NCI-H345 (cell line): ENCODE data around the gene MALRD1.

ENCODE experiments used
- DNase-seq: peaks from one replicate; lab custom pipeline; 2025; lab: John Stamatoyannopoulos, UW

MALRD1 gene

DNA sequence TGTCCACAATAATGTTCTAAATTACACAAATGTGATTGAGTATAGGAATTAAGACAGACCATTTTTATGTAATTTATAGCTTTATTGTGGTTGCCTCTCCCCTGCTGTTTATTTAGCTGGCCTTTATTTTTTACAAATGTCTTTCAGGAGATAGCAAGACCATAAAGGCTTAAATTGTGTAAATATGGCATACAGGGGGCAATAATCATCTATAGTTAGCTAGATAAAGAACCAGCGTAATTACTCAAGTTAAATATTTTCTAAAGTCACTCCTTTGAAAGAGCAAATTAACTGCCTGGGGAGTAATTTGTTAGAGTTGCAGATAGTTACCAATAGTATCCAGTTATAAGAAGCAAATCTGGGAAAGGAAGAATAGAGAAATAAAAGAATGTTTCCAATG is at the start of gene MALRD1:
Gene MALRD1 (plus strand): TSS at position 313 of the 400 bp plus-strand sequence. CDS start 138 bp downstream, outside the sequence.
- DNase-seq, result no peak

- DNase-seq, result no peak
Measured at GRCh38 chr10:19003341-19003740, 45.3 kb upstream of the MALRD1 start.

- DNase-seq, result no peak
Measured at GRCh38 chr10:19012111-19012510, 36.5 kb upstream of the MALRD1 start.

DNA sequence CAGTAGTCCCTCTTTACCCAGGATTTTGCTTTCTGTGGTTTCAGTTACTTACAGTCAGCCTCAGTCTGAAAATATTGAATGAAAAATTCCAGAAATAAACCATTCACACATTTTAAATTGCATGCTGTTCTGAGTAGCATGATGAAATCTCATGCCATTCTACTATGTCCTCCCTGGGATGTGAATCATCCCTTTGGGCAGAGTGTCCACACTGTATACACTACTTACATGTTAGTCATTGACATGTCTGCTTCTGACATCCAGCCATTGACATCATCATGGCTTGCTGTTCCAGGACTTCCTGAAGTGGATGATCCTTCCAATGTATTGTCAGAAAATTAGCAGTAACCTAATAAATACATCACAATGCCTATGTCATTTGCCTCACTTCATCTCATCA is 34.6 kb upstream of the MALRD1 start:
- no peak for DNase-seq

- no peak for DNase-seq
Measured at GRCh38 chr10:19014498-19014897, 34.1 kb upstream of the MALRD1 start.

DNA sequence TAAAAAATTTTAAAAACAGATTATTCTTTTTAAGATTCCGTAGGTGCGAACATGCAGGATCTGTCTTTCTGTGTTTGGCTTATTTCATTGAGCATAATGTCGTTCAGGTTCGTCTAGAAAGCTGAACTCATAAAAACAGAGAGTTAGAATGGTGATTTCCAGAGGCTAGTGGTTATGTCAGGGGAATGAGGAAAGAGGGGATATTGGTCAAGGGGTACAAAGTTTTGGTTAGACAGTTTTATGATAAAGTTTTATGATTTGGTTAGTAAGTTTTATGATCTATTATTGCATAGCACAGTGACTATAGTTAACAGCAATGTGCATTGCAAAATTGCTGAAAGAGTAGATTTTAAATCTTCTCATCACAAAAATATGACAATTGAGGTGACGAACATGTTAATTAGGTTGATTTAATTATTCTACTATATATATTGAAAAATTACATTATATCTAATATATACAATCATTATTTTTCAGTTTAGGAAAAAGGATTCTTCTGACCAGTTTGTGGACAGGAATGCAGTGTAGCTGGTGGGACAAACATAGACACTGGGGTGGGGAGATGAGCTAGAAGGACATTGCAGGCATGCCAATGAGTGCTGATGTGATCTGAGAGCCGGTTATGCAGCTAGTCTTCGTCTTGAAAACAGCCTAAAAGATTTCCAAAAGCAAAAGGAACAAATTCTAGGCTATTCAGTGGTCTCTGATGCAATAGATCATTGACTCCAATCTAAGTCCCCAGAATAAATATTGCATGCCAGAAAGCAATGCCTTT is 31.3 kb upstream of the MALRD1 start:
- DNase-seq, result no peak

GRCh38 chr10:19021162-19021561 is 27.4 kb upstream of the MALRD1 start:
- no peak for DNase-seq

DNA sequence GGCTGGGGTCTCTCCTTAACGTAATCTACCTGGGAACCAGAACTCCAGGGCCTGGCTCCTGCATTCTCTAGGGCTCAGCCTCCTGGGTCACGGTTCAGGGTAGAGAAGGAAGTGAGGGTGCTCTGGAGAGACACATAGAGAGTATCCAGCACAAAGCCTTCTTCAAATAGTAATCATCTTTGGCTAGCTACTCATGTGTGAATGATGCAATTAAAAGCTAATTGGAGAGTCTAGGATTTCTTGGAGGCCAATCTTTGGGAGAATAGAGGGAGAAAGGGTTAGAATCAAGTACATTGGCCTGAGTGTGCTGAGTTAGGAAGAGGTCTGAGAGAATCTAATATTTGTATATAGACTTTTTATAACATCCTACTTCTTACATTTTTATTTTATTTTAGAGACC is 24.0 kb upstream of the MALRD1 start:
- no peak for DNase-seq

- DNase-seq, result no peak
Measured at GRCh38 chr10:19031763-19032162, 16.8 kb upstream of the MALRD1 start.

- DNase-seq, result no peak
Measured at GRCh38 chr10:19033741-19034140, 14.9 kb upstream of the MALRD1 start.

DNA sequence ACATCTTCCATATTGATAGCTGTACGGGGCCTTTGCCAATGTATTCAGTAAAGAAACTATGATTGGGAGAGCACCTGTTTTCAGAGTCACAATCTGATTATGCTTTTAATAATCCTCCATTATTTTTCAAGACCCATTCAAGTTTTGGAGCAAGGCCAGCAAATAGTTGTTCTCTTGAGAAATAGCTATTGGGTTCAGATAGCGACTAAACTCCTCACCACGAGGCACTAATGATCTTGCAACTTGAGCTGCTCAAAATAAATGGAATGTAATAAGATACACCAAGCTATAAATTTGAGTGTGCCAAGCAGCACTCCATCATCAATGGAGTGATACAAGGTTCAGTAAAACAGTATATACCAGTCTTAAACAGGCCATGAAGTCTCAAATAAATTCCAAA is 7.4 kb upstream of the MALRD1 start:
- no peak for DNase-seq

DNA sequence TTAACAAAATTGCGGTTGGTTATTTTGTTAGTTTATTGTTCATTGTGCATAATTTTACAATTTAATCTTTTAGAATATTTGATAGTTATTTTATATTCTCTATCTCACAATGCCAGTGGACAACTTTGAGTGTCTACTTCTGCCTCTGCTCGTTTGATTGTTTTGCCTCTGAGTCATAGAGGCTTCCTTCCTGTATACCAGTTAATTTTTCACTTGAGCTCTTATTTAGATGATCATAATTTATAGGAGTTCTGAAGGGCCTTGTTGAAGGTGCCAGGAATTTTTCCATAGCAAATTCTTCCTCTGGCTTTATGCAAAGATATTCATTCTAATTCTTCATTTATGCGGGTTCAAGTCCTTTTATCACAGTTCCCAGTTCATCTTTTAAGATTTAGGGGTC is 5.2 kb upstream of the MALRD1 start:
- DNase-seq, result no peak

GRCh38 chr10:19046679-19047078 is 1.9 kb upstream of the MALRD1 start:
- no peak for DNase-seq

- no peak for DNase-seq
Measured at GRCh38 chr10:19048891-19049290, 290 bp downstream of the MALRD1 start.

- no peak for DNase-seq
Measured at GRCh38 chr10:19049567-19049966, 966 bp downstream of the MALRD1 start.

- DNase-seq, result no peak
Measured at GRCh38 chr10:19054289-19054835, 5.8 kb downstream of the MALRD1 start.

DNA sequence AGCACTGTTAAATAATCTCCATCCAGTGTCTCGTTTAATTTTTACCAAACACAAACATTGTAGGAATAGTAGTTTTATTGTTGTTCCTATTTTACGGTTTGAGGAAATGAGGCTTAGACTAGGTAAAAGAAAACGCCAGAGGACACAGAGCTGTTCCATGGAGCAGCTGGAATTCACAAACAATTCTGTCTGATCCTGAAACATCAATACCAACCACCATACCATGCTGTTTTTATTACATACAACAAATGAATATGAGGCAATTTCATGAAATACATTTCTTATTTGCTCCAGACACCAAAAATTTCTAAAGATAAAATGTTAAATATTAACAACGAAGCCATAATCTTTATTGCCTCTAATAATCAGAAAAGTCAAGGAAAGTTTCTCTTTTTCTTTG is 9.4 kb downstream of the MALRD1 start:
- no peak for DNase-seq

DNA sequence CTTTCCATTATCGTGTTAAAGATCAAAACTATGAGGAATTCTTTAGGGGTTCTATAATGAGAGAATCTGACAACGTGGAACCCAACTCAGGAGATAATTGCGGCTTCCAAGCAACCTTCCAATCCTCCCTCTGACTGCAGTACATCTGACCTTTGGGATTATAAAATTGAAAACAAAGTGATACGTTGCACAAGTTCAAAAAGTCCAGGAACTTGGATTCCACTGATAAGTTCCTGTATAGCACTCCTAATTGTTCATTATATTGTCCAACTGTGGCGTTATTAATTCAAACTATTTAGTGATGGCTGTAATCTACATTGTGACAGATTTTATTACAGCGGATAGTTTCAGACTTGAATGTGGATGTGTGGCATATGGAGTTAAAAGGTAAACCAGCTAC is 15.4 kb downstream of the MALRD1 start:
- no peak for DNase-seq

DNA sequence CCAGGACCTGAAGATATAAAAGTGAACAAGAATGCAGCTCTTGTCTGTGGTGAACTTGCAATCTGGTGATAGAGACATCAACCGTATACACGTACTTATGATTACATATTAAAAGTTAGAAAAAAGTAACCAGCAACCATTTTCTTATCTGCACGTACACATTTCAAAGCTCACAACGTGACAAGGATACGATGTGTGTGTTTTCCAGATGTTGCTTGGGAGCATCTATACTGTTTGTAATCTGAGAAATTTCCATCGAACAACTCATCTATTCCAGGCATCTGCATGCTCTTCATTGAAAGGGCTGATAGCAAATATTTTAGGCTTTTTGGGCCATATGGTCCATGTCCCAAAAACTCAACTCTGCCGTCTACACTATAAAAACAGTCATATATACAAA is 23.3 kb downstream of the MALRD1 start:
- no peak for DNase-seq

DNA sequence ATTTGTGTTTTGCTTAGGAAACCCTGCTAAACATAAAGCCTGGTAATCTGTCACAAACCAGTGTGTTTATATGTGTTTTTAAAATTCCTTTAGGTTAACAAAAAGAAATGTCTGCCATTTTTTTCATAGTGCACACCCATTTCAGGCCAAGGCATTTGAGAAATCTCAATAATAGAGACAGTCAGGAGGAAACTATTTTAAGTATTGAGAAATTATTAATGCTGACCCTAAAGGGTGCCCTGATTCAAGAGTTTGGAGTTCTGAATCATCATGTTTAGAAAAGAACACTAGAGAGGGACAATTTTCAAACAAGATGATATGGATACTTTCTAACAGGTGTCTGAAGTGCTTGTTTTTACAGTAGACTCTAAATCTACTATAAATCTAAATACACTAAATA is 28.7 kb downstream of the MALRD1 start:
- no peak for DNase-seq

DNA sequence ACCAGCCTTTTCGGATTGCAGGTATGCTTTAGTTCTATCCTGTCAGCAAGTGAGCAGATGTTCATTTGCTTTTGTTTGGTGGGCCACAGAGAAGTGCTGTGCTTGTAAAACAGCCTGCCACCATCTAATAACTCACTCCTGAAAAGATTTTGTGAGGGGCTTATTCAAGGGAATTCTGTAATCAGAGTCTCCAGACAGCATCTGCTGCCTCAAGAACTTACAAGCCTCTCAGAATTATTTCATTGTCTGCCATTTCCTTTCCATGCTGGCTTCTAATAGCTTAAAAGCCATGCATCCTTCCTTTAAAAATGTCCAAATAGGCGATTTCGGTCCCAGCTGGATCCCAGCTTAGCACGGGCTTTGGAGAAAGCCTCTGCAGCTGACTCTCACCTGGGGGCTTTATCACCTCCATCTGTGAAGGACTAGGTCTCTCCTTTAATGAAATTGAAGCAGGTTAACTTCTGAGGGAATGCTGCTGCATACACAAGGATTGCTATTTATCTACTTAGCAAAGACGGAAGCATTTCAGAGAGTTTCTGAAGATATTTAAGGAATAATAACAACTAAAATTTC is 48.0 kb downstream of the MALRD1 start:
- DNase-seq, result no peak

DNA sequence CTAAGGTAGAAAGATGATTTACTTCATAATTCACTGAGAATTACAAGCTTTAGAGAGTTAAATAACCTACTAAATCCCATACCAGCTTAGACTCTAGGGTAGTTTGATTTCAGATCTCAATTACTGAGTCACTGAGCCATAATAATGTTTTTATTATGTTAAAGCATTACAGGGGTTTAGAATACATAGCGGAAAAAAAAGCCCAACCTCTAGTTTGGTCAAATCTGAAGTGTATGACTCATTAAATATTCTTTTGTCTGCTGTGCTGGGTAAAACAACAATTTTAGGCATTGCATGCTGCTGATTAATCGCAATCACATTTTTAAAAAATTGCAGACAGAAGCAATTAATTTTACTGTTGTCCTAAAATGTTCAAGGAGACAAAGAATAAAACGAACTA is 48.5 kb downstream of the MALRD1 start:
- DNase-seq, result no peak

DNA sequence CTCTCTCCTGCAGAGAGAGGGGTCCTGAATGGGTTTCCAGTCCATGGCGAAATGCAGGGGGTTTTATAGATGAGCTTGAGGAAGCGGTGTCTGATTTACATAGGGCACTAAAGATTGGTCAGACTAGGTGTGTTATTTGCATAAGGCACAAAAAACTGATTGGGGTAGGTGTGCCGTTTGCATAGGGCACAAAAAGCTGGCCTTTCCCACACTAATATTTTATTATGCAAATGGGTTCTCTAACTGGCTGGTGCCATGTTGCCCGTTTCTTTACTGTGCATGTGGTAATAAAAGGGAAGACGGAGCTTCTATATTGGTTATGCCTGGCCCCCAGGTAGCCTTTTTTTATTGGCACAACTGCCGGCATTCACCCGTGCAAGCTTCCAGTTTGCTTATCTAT is 50.2 kb downstream of the MALRD1 start:
- DNase-seq, result no peak

GRCh38 chr10:19107406-19107805 is 58.8 kb downstream of the MALRD1 start:
- no peak for DNase-seq
